GM06990 (cell line): ENCODE data around the gene CDKN2B.
"Not testable (repeated sequence)": the region's sequence is repeated elsewhere in the genome, so short reads cannot be mapped to it uniquely, and the experiment has no call there.

Experiments
- DNase-seq: peaks from one replicate; pipeline ENCODE4 v3.0.0-alpha.2; 2011; ENCODE audit not compliant: insufficient read length; ENCODE audit errors: extremely low read depth
- H3K27me3 ChIP-seq: replicated peaks from 2 replicates; pipeline ENCODE4 v1.6.0; 2011; ENCODE audit warnings: low read length; ENCODE audit not compliant: control insufficient read depth, insufficient read depth
- H3K36me3 ChIP-seq: 2 replicates; pipeline ENCODE4 v1.5.1; 2011; ENCODE audit warnings: low read length; ENCODE audit not compliant: control insufficient read depth, insufficient read depth
- H3K4me3 ChIP-seq: replicated peaks from 2 replicates; pipeline ENCODE4 v1.5.1; 2011; ENCODE audit warnings: low read depth, mild to moderate bottlenecking, control low read depth, low read length
- TF ChIP-seq, protein P1 (sequence below): IDR thresholded peaks from 2 replicates; pipeline ENCODE4 v1.5.1; 2011; ENCODE audit warnings: low read length, control low read depth, mild to moderate bottlenecking, inconsistent platforms; ENCODE audit not compliant: insufficient read depth, poor library complexity, severe bottlenecking

Gene CDKN2B, protein sequence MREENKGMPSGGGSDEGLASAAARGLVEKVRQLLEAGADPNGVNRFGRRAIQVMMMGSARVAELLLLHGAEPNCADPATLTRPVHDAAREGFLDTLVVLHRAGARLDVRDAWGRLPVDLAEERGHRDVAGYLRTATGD

DNA sequence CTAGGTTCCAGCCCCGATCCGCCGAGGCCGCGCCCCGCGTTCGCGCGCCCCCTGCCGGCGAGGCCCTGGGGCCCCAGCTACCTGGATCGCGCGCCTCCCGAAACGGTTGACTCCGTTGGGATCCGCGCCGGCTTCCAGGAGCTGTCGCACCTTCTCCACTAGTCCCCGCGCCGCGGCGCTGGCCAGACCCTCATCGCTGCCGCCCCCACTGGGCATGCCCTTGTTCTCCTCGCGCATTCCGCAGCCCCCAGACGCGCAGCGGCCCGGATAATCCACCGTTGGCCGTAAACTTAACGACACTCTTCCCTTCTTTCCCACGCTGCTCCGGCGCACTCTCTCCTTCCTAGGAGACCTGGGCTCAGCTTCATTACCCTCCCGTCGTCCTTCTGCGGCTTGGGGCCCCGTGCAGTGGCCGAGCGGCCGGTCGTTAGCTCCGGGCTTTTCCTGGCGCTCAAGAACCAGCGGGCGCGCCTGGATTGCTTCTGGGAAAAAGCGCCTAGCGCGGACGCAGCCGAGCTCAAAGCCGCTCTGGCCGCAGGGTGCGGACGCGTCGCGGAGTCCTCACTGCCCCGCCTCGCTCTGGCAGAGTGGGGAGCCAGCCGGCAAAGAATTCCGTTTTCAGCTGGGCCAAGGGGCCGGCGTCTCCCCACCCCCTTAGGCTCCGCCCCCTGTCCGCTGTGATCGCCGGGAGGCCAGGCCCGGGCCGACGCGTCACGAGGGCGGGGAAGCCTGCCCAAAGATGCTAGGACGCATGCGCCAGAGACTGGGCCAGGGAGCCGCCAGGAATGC is at the start of gene CDKN2B:
Gene CDKN2B, minus strand, starts transcription at position 589 of the 789 bp plus-strand sequence. Its CDS starts 352 bp downstream, at position 237.
- no peaks in the 10 kb centered on the region for H3K36me3 ChIP-seq
- peak within 1 kb of the TSS; percentile 84 for H3K4me3 ChIP-seq
- H3K27me3 ChIP-seq = no peaks in the 10 kb centered on the region; the same call in 1 of the 2 replicates
- TF ChIP-seq, protein P1, sequence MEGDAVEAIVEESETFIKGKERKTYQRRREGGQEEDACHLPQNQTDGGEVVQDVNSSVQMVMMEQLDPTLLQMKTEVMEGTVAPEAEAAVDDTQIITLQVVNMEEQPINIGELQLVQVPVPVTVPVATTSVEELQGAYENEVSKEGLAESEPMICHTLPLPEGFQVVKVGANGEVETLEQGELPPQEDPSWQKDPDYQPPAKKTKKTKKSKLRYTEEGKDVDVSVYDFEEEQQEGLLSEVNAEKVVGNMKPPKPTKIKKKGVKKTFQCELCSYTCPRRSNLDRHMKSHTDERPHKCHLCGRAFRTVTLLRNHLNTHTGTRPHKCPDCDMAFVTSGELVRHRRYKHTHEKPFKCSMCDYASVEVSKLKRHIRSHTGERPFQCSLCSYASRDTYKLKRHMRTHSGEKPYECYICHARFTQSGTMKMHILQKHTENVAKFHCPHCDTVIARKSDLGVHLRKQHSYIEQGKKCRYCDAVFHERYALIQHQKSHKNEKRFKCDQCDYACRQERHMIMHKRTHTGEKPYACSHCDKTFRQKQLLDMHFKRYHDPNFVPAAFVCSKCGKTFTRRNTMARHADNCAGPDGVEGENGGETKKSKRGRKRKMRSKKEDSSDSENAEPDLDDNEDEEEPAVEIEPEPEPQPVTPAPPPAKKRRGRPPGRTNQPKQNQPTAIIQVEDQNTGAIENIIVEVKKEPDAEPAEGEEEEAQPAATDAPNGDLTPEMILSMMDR = peak; percentile 64
- DNase-seq = peak; percentile 86

DNA sequence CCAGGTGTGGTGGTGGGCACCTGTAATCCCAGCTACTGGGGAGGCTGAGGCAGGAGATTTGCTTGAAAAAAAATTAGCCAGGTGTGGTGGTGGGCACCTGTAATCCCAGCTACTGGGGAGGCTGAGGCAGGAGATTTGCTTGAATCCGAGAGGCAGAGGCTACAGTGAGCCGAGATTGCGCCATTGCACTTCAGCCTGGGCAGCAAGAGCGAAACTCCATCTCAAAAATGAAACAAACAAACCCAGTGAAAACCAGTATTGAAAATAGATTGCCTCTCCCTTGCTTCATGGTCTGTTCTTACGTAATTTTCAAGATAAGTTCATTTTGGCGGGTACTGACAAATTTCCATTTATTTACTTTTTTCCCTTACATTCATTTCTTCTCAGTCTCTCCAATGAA is 48.9 kb upstream of the CDKN2B start:
- not testable (repeated sequence) for DNase-seq, H3K36me3 ChIP-seq, H3K4me3 ChIP-seq

DNA sequence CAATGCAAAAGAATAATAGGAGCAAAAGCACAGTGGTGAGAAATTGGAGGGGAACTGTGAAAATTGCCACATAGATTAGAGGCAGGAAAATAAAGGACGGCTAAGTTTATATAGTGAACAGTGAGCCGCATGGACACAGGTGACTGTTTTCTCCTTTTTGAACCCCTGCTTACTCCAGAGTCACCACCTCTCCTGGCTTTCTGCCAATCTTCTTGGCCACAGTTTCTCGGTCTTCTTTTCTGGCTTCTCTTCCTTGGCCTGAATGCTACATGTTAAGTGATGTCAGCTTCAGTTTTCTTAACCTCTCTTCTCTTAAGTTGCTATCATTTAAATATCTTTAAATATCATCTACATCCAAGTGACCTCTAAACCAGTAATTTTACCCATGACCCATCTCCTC is 47.3 kb upstream of the CDKN2B start:
- Histone ChIP-seq H3K27me3 (no peaks in the 10 kb centered on the region; the same call in 1 of the 2 replicates), H3K36me3 (no peaks in the 10 kb centered on the region), H3K4me3 (no peak overlapping the region)
- TF ChIP-seq, protein P1 = no peak
- no peak for DNase-seq

More for the DNA sequence above, 48.9 kb upstream of the CDKN2B start:
- H3K27me3 ChIP-seq = not testable (repeated sequence)

DNA sequence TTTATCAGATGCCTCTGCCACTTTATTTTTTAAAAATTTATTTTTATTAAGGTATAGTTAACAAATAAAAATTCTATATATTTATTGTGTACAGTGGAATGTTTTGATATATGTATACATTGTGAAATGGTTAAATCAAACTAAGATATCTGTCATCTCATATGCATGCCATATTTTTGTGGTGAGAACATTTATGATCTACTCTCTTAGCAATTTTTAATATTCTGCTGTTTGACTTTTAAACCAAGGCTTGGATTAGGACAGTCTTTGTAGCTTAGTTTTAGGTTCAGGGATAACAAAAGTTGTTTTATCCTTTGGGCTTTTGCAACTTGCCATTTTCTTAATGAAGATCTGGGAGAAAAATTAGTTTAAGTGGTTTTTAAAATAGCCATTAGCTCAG is 46.0 kb upstream of the CDKN2B start:
- no peak for DNase-seq
- TF ChIP-seq, protein P1 = no peak
- H3K27me3 ChIP-seq = no peaks in the 10 kb centered on the region
- H3K4me3 ChIP-seq = no peak overlapping the region
- H3K36me3 ChIP-seq = no peaks in the 10 kb centered on the region

DNA sequence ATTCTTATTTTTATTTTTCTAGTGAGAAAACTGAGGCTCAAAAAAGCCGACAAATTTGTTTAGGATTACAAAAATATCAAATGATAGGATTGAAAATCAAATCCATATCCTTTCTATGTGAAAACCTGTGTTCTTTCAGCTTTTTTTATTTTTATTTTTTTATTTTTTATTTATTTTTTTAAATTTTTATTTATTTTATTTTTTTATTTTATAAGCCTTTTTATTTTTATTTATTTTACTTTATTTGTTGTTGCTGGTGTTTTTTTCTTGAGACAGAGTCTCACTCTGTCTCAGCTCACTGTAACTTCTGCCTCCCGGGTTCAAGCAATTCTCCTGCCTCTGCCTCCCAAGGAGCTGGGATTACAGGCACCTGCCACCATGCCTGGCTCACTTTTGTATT is 45.4 kb upstream of the CDKN2B start:
- H3K36me3 ChIP-seq = no peaks in the 10 kb centered on the region
- DNase-seq = no peak
- H3K4me3 ChIP-seq = no peak overlapping the region
- TF ChIP-seq, protein P1 = no peak
- H3K27me3 ChIP-seq = no peaks in the 10 kb centered on the region

DNA sequence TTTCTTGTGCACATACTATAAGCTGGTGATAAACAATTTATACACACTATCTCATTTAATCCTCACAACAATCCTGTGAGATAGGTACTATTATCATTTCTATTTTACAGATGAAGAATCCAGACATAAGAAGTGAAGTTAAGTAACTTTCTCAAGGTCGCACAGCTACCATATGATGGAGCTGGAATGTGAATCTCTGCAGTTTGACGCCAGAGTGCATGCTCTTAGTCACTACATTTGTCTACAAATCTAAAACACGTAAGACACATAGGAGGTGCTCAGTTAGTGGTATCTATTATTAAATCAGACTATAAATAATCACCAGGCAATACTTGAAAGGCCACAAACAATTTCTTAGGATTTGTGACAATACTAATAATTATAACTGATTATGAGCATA is 45.0 kb upstream of the CDKN2B start:
- DNase-seq = no peak
- Histone ChIP-seq H3K4me3 (no peak overlapping the region), H3K27me3 (no peaks in the 10 kb centered on the region), H3K36me3 (no peaks in the 10 kb centered on the region)
- TF ChIP-seq, protein P1 = no peak
